HEK293T (cell line): Measurements from ENCODE around the gene RTP2.

Source experiments
- CTCF ChIA-PET: fragments of 350-600 bp; formaldehyde crosslinking; extraction: SDS; loops from one replicate; lab custom pipeline; 2021; ENCODE audit warnings: antibody characterized with exemption, inconsistent platforms; lab: Yijun Ruan, JAX
- POLR2A ChIA-PET: fragments of 350-600 bp; formaldehyde crosslinking; extraction: SDS; loops from one replicate; lab custom pipeline; 2020; ENCODE audit warnings: antibody characterized with exemption, inconsistent platforms; lab: Yijun Ruan, JAX
- DNase-seq: peaks from one replicate; pipeline ENCODE4 v3.0.0; 2012; ENCODE audit warnings: mixed read lengths; ENCODE audit errors: extremely low spot score
- ARNT ChIP-seq: fragments of 450-650 bp; IDR thresholded peaks from 2 replicates; pipeline ENCODE4 v1.6.1; 2017; ENCODE audit warnings: mild to moderate bottlenecking
- BHLHE40 ChIP-seq: fragments of 450-650 bp; IDR thresholded peaks from 2 replicates; pipeline ENCODE4 v1.6.1; 2016; ENCODE audit warnings: mild to moderate bottlenecking, moderate library complexity, borderline replicate concordance
- CTBP1 ChIP-seq: fragments of 450-650 bp; IDR thresholded peaks from 2 replicates; pipeline ENCODE4 v1.6.1; 2016; ENCODE audit warnings: borderline replicate concordance
- ELF4 ChIP-seq: fragments of 450-650 bp; IDR thresholded peaks from 2 replicates; pipeline ENCODE4 v1.6.1; 2017; ENCODE audit warnings: antibody characterized with exemption
- FOXA1 ChIP-seq: fragments of 450-650 bp; IDR thresholded peaks from 2 replicates; pipeline ENCODE4 v1.6.1; 2016; ENCODE audit warnings: mild to moderate bottlenecking
- FOXK2 ChIP-seq: fragments of 450-650 bp; IDR thresholded peaks from 2 replicates; pipeline ENCODE4 v1.6.1; 2016; ENCODE audit warnings: mild to moderate bottlenecking
- FOXM1 ChIP-seq: fragments of 450-650 bp; IDR thresholded peaks from 2 replicates; pipeline ENCODE4 v1.6.1; 2017; ENCODE audit warnings: mild to moderate bottlenecking, borderline replicate concordance
- HDGF ChIP-seq: fragments of 450-650 bp; IDR thresholded peaks from 2 replicates; pipeline ENCODE4 v1.6.1; 2017; ENCODE audit warnings: antibody characterized with exemption, borderline replicate concordance
- L3MBTL2 ChIP-seq: fragments of 450-650 bp; conservative IDR thresholded peaks from 2 replicates; pipeline ENCODE4 v1.6.1; 2016; ENCODE audit warnings: mild to moderate bottlenecking
- LEF1 ChIP-seq: fragments of 450-650 bp; IDR thresholded peaks from 2 replicates; pipeline ENCODE4 v1.6.1; 2017; ENCODE audit warnings: mild to moderate bottlenecking, borderline replicate concordance
- NFRKB ChIP-seq: fragments of 450-650 bp; IDR thresholded peaks from 2 replicates; pipeline ENCODE4 v1.6.1; 2016; ENCODE audit warnings: mild to moderate bottlenecking, moderate library complexity
- PKNOX1 ChIP-seq: fragments of 450-650 bp; IDR thresholded peaks from 2 replicates; pipeline ENCODE4 v1.6.1; 2016
- SP1 ChIP-seq: fragments of 450-650 bp; IDR thresholded peaks from 2 replicates; pipeline ENCODE4 v1.6.1; 2017
- SUZ12 ChIP-seq: fragments of 450-650 bp; IDR thresholded peaks from 2 replicates; pipeline ENCODE4 v1.6.1; 2016; ENCODE audit warnings: mild to moderate bottlenecking
- TARDBP ChIP-seq: fragments of 450-650 bp; IDR thresholded peaks from 2 replicates; pipeline ENCODE4 v1.6.1; 2016
- ZNF384 ChIP-seq: fragments of 450-650 bp; IDR thresholded peaks from 2 replicates; pipeline ENCODE4 v1.6.1; 2016

RTP2 gene

DNA sequence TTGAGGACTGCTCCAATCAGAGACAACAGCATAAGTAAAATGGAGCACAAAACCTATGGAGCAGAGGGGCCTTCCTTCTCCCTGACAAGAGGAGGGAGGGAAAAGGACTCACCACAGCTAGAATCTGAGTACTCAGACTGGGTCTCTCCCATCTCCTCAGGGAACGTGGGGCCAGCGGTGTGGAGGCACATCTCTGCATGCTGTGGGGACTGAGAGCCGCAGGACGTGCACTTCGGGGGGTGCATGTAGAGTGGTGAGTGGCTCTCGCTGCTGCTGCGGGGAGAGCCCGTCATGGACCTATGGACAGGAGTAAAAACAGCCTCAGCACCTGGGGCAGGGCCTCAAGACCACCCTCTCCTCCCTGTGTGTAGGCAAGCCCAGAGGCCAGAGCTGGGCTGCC is 25.9 kb upstream of the RTP2 start:
- DNase-seq = no peak
- TF ChIP-seq ELF4 (no peak), PKNOX1 (no peak), FOXM1 (no peak), SP1 (no peak), NFRKB (no peak), TARDBP (no peak), SUZ12 (no peak), HDGF (no peak), BHLHE40 (no peak), FOXK2 (no peak)
- CTCF ChIA-PET = no interaction called here
- POLR2A ChIA-PET = no interaction called here

DNA sequence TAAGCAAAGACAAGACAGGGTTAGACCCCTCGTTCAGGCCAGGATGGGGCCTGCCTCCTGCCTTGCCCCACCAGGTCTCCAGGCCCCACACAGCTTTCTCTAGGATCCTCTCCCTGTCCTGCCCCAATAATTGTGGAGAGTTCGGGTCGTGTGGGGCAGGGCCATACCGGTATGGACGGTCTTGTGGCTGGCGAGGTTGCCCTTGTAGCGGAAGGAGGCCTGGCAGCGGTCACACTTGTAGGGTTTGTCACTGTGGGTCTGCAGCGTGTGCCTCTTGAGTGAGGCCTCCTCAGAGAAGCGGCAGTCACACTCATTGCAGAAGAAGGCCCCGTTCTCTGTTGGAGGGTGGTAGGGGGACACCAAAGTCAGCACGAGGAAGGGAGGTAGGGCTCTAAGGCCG is 24.2 kb upstream of the RTP2 start:
- no peak for DNase-seq
- TF ChIP-seq L3MBTL2 (no peak), FOXM1 (no peak), PKNOX1 (no peak), FOXA1 (no peak), HDGF (no peak), SP1 (no peak), BHLHE40 (no peak)
- ChIA-PET POLR2A (no interaction called here), CTCF (no interaction called here)

GRCh38 chr3:187725653-187726370 is 23.5 kb upstream of the RTP2 start:
- POLR2A ChIA-PET = no interaction called here
- CTCF ChIA-PET = no interaction called here
- no peak for TF ChIP-seq ARNT
- no peak for TF ChIP-seq BHLHE40
- no peak for TF ChIP-seq CTBP1
- no peak for TF ChIP-seq HDGF
- no peak for TF ChIP-seq L3MBTL2
- TF ChIP-seq SUZ12 = no peak
- no peak for TF ChIP-seq ZNF384
- no peak for TF ChIP-seq FOXM1
- TF ChIP-seq ELF4 = no peak
- no peak for DNase-seq

DNA sequence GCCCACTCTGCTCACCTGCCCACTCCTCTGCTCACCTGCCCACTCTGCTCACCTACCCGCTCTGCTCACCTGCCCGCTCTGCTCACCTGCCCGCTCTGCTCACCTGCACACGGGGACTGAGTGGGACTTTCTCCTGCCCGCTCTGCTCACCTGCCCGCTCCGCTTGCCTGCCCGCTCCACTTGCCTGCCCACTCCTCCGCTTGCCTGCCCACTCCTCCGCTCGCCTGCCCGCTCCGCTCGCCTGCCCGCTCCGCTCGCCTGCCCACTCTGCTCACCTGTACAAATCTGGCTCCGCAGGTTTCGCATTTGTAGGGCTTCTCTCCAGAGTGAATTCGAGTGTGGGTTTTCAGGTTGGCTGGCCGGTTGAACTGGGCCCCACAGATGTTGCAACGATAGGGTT is 22.9 kb upstream of the RTP2 start:
- TF ChIP-seq HDGF (no peak), LEF1 (no peak), SP1 (no peak), TARDBP (no peak), PKNOX1 (no peak), FOXK2 (no peak), SUZ12 (no peak), ELF4 (no peak), ZNF384 (no peak), ARNT (no peak), FOXA1 (no peak)
- POLR2A ChIA-PET = no interaction called here
- CTCF ChIA-PET = no interaction called here
- DNase-seq = no peak

DNA sequence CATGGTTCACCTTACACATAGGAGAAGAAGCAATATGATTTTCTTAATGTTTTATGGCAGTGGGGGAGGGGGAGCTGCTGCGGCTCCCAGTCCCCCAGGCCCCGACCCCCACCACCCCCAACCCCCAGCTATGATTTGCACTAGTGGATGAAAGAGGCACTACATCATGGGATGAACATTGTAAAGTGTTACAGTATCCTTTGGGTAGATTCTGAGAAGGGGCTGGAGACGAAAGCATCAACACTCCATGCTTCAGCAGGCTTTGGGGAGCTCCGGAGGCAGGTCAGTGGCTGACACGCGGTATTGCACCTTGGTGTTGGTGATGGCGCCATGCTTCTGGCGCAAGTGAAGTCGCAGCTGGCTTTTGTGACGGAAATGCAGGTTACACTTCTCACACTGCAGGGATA is 19.9 kb upstream of the RTP2 start:
- POLR2A ChIA-PET = no interaction called here
- DNase-seq = no peak

DNA sequence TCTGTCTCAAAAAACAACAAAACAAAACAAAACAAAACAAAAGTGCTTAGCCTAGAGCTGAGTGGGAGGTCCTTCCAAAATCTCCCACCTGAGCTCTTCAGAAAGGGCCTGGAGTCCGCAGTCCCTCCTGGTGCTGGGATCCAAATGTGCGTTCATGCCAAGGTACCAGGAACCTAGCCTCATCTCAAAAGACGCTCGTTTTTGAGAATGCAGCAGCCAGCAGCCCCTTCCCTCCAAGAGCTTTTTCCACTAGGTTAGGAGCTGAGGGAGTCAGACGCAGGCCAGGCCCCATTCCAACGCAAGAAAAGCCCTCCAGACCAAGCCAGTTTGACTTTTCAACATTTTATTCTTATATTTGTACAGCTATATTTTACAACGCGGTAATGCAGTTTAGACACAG is 18.7 kb upstream of the RTP2 start:
- TF ChIP-seq ARNT = no peak
- no peak for TF ChIP-seq BHLHE40
- no peak for TF ChIP-seq FOXA1
- TF ChIP-seq ELF4 = no peak
- no peak for TF ChIP-seq NFRKB
- no peak for TF ChIP-seq L3MBTL2
- TF ChIP-seq FOXM1 = no peak
- TF ChIP-seq TARDBP = no peak
- no peak for TF ChIP-seq LEF1
- no peak for TF ChIP-seq PKNOX1
- no peak for TF ChIP-seq FOXK2
- TF ChIP-seq HDGF = no peak
- ChIA-PET POLR2A (no interaction called here), CTCF (interaction anchor here (0.6 kb wide), 1 partner anchor 18 kb away, joined by 3 read pairs; no protein-coding TSS in a partner anchor)
- DNase-seq = no peak

More for the DNA sequence above, 19.9 kb upstream of the RTP2 start:
- CTCF ChIA-PET = interaction anchor here (0.6 kb wide), 2 partner anchors 400 to 420 kb away, joined by 3 read pairs; no protein-coding TSS in a partner anchor
- no peak for TF ChIP-seq LEF1
- TF ChIP-seq HDGF = no peak
- no peak for TF ChIP-seq SUZ12
- TF ChIP-seq TARDBP = no peak
- TF ChIP-seq FOXM1 = no peak
- TF ChIP-seq FOXK2 = no peak
